ENCODE results near the gene RERE. TPM values are rescaled to one million over a fixed set of nuclear protein-coding genes. Genes with fewer than 3 reads are reported as not detected.

Gene RERE
- total RNA-seq, 1 donor from 2014 or later, result 88.5 TPM

GRCh38 chr1:8473891-8474300, 343.5 kb downstream of the RERE start:
- no peaks in the 10 kb centered on the region for H3K9me3 ChIP-seq
- H3K27ac ChIP-seq, result no peak overlapping the region
- DNase-seq (no peak), ATAC-seq (no peak)
- peaks cover 25% of the 10 kb centered on the region for H3K4me1 ChIP-seq
- no peak overlapping the region for H3K4me3 ChIP-seq
- intact Hi-C loops (cut with DNase I), result no loop called here
- H3K36me3 ChIP-seq, result no peaks in the 10 kb centered on the region
- no peak for TF ChIP-seq CTCF (IDR thresholded peaks at IDR 0.05)
- H3K27me3 ChIP-seq (ENCODE audit: low read depth), result no peaks in the 10 kb centered on the region

GRCh38 chr1:8473121-8473875, 344.1 kb downstream of the RERE start:
- no peaks in the 10 kb centered on the region for H3K36me3 ChIP-seq
- DNase-seq (no peak), ATAC-seq (no peak)
- H3K4me3 ChIP-seq, result no peak overlapping the region
- peaks cover 25% of the 10 kb centered on the region for H3K4me1 ChIP-seq
- H3K27ac ChIP-seq, result no peak overlapping the region
- no peak for TF ChIP-seq CTCF (IDR thresholded peaks at IDR 0.05)
- intact Hi-C loops (cut with DNase I), result no loop called here
- H3K9me3 ChIP-seq, result no peaks in the 10 kb centered on the region
- no peaks in the 10 kb centered on the region for H3K27me3 ChIP-seq (ENCODE audit: low read depth)

DNA sequence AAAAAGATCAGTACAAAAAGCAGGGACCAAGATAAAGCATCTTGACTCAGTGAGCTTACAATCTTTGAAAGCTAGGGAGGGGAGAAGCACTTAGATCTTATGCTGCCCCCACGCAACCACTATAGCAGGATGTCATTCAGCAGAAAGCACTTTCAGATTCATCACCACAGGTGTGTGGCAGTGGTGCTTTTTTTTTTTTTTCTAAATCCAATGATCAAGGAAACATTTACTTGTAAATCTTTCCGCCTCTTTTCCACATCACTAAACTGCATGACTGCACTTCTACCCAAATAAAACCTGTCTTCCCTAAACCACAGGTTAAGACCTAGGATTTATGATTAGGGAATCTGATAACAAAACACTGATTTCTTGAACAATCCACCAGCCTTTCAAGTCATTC, 344.8 kb downstream of the RERE start:
- H3K27me3 ChIP-seq (ENCODE audit: low read depth), result no peaks in the 10 kb centered on the region
- TF ChIP-seq CTCF (IDR thresholded peaks at IDR 0.05), result no peak
- peaks cover 19% of the 10 kb centered on the region for H3K4me1 ChIP-seq
- intact Hi-C loops (cut with DNase I), result no loop called here
- H3K4me3 ChIP-seq, result no peak overlapping the region
- DNase-seq (no peak), ATAC-seq (no peak)
- H3K9me3 ChIP-seq, result no peaks in the 10 kb centered on the region
- H3K27ac ChIP-seq, result no peak overlapping the region
- no peaks in the 10 kb centered on the region for H3K36me3 ChIP-seq

GRCh38 chr1:8471451-8471850, 346.0 kb downstream of the RERE start:
- TF ChIP-seq CTCF (IDR thresholded peaks at IDR 0.05), result no peak
- DNase-seq, result no peak
- intact Hi-C loops (cut with DNase I), result no loop called here
- H3K4me3 ChIP-seq, result no peak overlapping the region
- H3K27ac ChIP-seq, result no peak overlapping the region
- no peak for ATAC-seq
- H3K4me1 ChIP-seq, result peaks cover 15% of the 10 kb centered on the region
- no peaks in the 10 kb centered on the region for H3K36me3 ChIP-seq
- no peaks in the 10 kb centered on the region for H3K9me3 ChIP-seq
- no peaks in the 10 kb centered on the region for H3K27me3 ChIP-seq (ENCODE audit: low read depth)

DNA sequence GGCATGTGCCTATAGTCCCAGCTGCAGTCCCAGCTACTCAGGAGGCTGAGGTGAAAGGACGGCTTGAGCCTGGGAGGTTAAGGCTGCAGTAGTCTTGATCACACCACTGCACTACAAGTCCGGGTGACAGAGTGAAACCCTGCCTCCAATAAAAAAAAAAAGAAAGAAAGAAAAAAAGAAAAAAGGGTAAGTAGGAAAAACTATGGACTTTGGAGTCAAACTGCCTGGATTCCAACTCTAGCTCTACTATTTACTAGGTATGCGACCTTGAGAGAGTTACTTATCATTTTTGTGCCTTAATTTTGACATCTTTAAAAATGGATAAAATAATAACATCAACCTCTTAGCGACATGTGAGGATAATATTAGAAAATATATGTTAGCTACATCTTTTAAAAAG, 348.7 kb downstream of the RERE start:
- ATAC-seq (no peak), DNase-seq (no peak)
- no peak overlapping the region for H3K4me3 ChIP-seq
- no peak for TF ChIP-seq CTCF (IDR thresholded peaks at IDR 0.05)
- intact Hi-C loops (cut with DNase I), result no loop called here
- peaks cover 35% of the 10 kb centered on the region for H3K4me1 ChIP-seq
- H3K9me3 ChIP-seq, result no peaks in the 10 kb centered on the region
- H3K36me3 ChIP-seq, result no peaks in the 10 kb centered on the region
- no peaks in the 10 kb centered on the region for H3K27me3 ChIP-seq (ENCODE audit: low read depth)
- no peak overlapping the region for H3K27ac ChIP-seq

Data from lower lobe of right lung (tissue), 2 donors.